Endothelial cell of umbilical vein (primary cell): ENCODE data around the gene GPATCH1. TPM values are rescaled to one million over a fixed set of nuclear protein-coding genes. Genes with fewer than 3 reads are reported as not detected.

Experiments
- BruUV-seq: library from RNA; stranded (reverse); fragments of 400-500 nt; replicated peaks from 2 replicates; lab custom pipeline; 2021; lab: Mats Ljungman, UMichigan
- CTCF ChIA-PET: fragments of 300-600, 350-600 bp; sonication (Branson Sonifier 250); formaldehyde crosslinking; loops from one replicate; lab custom pipeline; 2021; ENCODE audit warnings: antibody characterized with exemption, inconsistent platforms; lab: Charles Lee
- POLR2A ChIA-PET: fragments of 300-600, 350-600 bp; sonication (Branson Sonifier 250); formaldehyde crosslinking; loops from one replicate; lab custom pipeline; 2021; ENCODE audit warnings: antibody characterized with exemption, inconsistent platforms; lab: Charles Lee
- DNase-seq: peaks from one replicate; pipeline ENCODE4 v3.0.0-alpha.2; 2011; ENCODE audit warnings: low read depth, low spot score
- FAIRE-seq: peaks from 2 replicates; lab custom pipeline; 2011; peaks lifted over from hg19 to GRCh38; lab: Jason Lieb, UNC
- H2AFZ ChIP-seq: 2 replicates; pipeline ENCODE4 v1.6.0; 2012; ENCODE audit warnings: low read depth, low read length, control low read depth, inconsistent platforms
- H3K27ac ChIP-seq: 2 replicates; pipeline ENCODE4 v1.5.1; 2011; ENCODE audit warnings: low read depth, mild to moderate bottlenecking, control low read depth, low read length, moderate library complexity; ENCODE audit not compliant: insufficient read depth
- H3K27me3 ChIP-seq, 2 experiments: 2 replicates each; pipeline versions ENCODE4 v1.6.0 to v1.6.1; 2011; ENCODE audit warnings: low read length in 2 of 2, mixed read lengths in 1 of 2; ENCODE audit not compliant: control insufficient read depth in 2 of 2, insufficient read depth in 2 of 2
- H3K36me3 ChIP-seq, 2 experiments: 2 replicates in 1 of 2; 3 replicates in 1 of 2; pipeline ENCODE4 v1.5.1; 2011; ENCODE audit warnings: low read length in 2 of 2, mild to moderate bottlenecking in 1 of 2, moderate library complexity in 1 of 2; ENCODE audit not compliant: control insufficient read depth in 2 of 2, insufficient read depth in 2 of 2; ENCODE audit errors: extremely low read depth in 1 of 2
- H3K4me1 ChIP-seq: 3 replicates; pipeline ENCODE4 v1.5.1; 2011; ENCODE audit warnings: mild to moderate bottlenecking, low read length; ENCODE audit not compliant: control insufficient read depth, insufficient read depth; ENCODE audit errors: extremely low read depth
- H3K4me2 ChIP-seq: 2 replicates; pipeline ENCODE4 v1.6.1; 2011; ENCODE audit warnings: low read length, control low read depth, mixed read lengths; ENCODE audit not compliant: insufficient read depth
- H3K4me3 ChIP-seq, 3 experiments: fragments of 200-600 bp in 1 of 3; sonication (generic), shearing (Covaris generic) in 1 of 3; replicated peaks in 1 of 3; 2 replicates each; pipeline ENCODE4 v1.5.1; 2011 to 2016; ENCODE audit warnings: control low read depth in 3 of 3, low read length in 3 of 3, mild to moderate bottlenecking in 2 of 3, inconsistent platforms in 1 of 3, low read depth in 1 of 3, moderate library complexity in 1 of 3; ENCODE audit not compliant: insufficient read depth in 1 of 3
- H3K79me2 ChIP-seq: 2 replicates; pipeline ENCODE4 v1.6.0; 2012; ENCODE audit warnings: low read length, inconsistent platforms; ENCODE audit not compliant: control insufficient read depth, insufficient read depth
- H3K9ac ChIP-seq: replicated peaks from 2 replicates; pipeline ENCODE3; 2011; ENCODE audit warnings: low read length, control low read depth; ENCODE audit not compliant: insufficient read depth; ENCODE audit errors: extremely low read depth
- H3K9me1 ChIP-seq: replicated peaks from 3 replicates; pipeline ENCODE4 v1.6.0; 2011; ENCODE audit warnings: mild to moderate bottlenecking, low read length; ENCODE audit not compliant: control insufficient read depth, insufficient read depth; ENCODE audit errors: extremely low read depth
- H3K9me3 ChIP-seq: replicated peaks from 2 replicates; pipeline ENCODE4 v1.5.1; 2012; ENCODE audit warnings: low read length, inconsistent platforms; ENCODE audit not compliant: control insufficient read depth, insufficient read depth
- H4K20me1 ChIP-seq: replicated peaks from 2 replicates; pipeline ENCODE3; 2011; ENCODE audit warnings: mild to moderate bottlenecking, low read length; ENCODE audit not compliant: control insufficient read depth, insufficient read depth; ENCODE audit errors: extremely low read depth
- EZH2 ChIP-seq: IDR thresholded peaks from 2 replicates; pipeline ENCODE4 v1.6.1; 2012; ENCODE audit warnings: borderline replicate concordance, low read depth, mild to moderate bottlenecking, moderate library complexity, low read length, inconsistent platforms; ENCODE audit not compliant: severe bottlenecking
- FOS ChIP-seq: IDR thresholded peaks from 2 replicates; pipeline ENCODE4 v1.6.1; 2011; ENCODE audit warnings: mild to moderate bottlenecking, low read length, moderate library complexity, borderline replicate concordance; ENCODE audit not compliant: insufficient read depth
- GATA2 ChIP-seq: IDR thresholded peaks from 2 replicates; pipeline ENCODE4 v1.7.0; 2011; ENCODE audit warnings: low read depth, mild to moderate bottlenecking, moderate library complexity, mixed read lengths, low read length; ENCODE audit not compliant: insufficient read length, insufficient read depth
- JUN ChIP-seq: IDR thresholded peaks from 2 replicates; pipeline ENCODE4 v1.6.1; 2011; ENCODE audit warnings: borderline replicate concordance, low read depth; ENCODE audit not compliant: insufficient read length, insufficient read depth
- MYC ChIP-seq: IDR thresholded peaks from one replicate; pipeline ENCODE4 v1.6.1; 2011; ENCODE audit warnings: mild to moderate bottlenecking, low read depth, low read length
- POLR2A ChIP-seq: IDR thresholded peaks from 2 replicates; pipeline ENCODE4 v1.6.1; 2012; ENCODE audit warnings: low read depth, mild to moderate bottlenecking, control low read depth, low read length
- POLR2AphosphoS5 ChIP-seq: IDR thresholded peaks from 2 replicates; pipeline ENCODE4 v1.6.1; 2012; ENCODE audit warnings: low read depth, mild to moderate bottlenecking, control low read depth, low read length, moderate library complexity; ENCODE audit not compliant: insufficient read depth
- dilution Hi-C: fragments of 300-500 bp; cut with MboI; formaldehyde crosslinking; loops from one replicate; pipeline ENCODE4 v1.15.0; 2019; ENCODE audit warnings: low sequenced_read_pairs; ENCODE audit not compliant: extremely low pct_ligation_motif_present
- intact Hi-C: fragments of 100-400 bp; cut with micrococcal nuclease; formaldehyde crosslinking; loops from one replicate; pipeline ENCODE4 v1.10.0; 2022
- polyA plus RNA-seq, 4 experiments: library from polyadenylated mRNA; depleted of rRNA in 3 of 4; stranded (reverse) in 3 of 4; unstranded in 1 of 4; fragments of >200 nt; gene quantifications; 2 replicates each; pipeline versions ENCODE4 v1.2.1 to v1.2.3, GENCODE V29; 2011 to 2012; ENCODE audit warnings: missing spikeins in 1 of 4
- total RNA-seq: library from RNA; stranded (reverse); gene quantifications from 2 replicates; pipeline ENCODE4 v1.2.3, GENCODE V29; 2021
- TF ChIP-seq, protein P1 (sequence below), 2 donors: IDR thresholded peaks; 1 replicate in 1 of 2; 2 replicates in 1 of 2; pipeline ENCODE4 v1.5.1; 2011; ENCODE audit warnings: low read length in 2 of 2, mild to moderate bottlenecking in 2 of 2, moderate library complexity in 2 of 2, control low read depth in 1 of 2, inconsistent platforms in 1 of 2, low read depth in 1 of 2; ENCODE audit not compliant: insufficient read depth in 1 of 2; ENCODE audit errors: extremely low read depth in 1 of 2
- TF ChIP-seq, protein P2 (sequence below): IDR thresholded peaks from 2 replicates; pipeline ENCODE4 v1.6.1; 2011; ENCODE audit not compliant: insufficient read depth, insufficient read length

The GPATCH1 gene
- total and polyA plus RNA-seq, 2 donors (not counting 3 experiments of a cell fraction or from before 2014, with no cell fraction given): 4.5 to 9.2 TPM

DNA sequence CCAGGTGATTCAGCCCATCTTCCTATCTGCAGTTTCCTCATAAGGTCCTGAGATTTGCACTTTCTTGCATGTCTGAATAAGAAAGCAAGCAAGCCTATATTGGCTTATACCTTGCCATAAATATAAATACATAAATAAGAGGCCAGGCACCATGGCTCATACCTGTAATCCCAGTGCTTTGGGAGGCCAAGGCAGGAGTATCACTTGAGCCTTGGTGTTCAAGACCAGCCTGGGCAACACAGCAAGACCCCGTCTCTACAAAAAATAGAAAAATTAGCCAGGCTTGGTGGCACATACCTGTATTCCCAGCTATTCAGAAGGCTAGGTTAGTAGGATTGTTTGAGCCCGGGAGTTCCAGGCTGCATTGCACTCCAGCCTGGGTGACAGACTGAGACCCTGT lies 5.5 kb upstream of the GPATCH1 start:
- Histone ChIP-seq H3K4me2 (no peak overlapping the region), H4K20me1 (no peaks in the 10 kb centered on the region), H3K4me3 (no peak overlapping the region), H3K9me3 (no peaks in the 10 kb centered on the region), H3K9me1 (no peaks in the 10 kb centered on the region), H3K27me3 (no peaks in the 10 kb centered on the region), H3K36me3 (no peaks in the 10 kb centered on the region), H3K9ac (no peak overlapping the region), H3K4me1 (no peaks in the 10 kb centered on the region), H3K27ac (no peak overlapping the region), H2AFZ (no peak overlapping the region), H3K79me2 (no peaks in the 10 kb centered on the region)
- DNase-seq (no peak), FAIRE-seq (no peak)
- ChIA-PET CTCF (interaction anchor here (1.9 kb wide), 1 partner anchor 99 kb away, joined by 6 read pairs; no protein-coding TSS in a partner anchor), POLR2A (no interaction called here)
- intact Hi-C loops (no loop called here), dilution Hi-C loops (no loop called here)
- TF ChIP-seq POLR2AphosphoS5 (no peak), FOS (no peak), JUN (no peak), GATA2 (no peak), MYC (no peak), POLR2A (no peak), EZH2 (no peak)
- TF ChIP-seq, protein P1, sequence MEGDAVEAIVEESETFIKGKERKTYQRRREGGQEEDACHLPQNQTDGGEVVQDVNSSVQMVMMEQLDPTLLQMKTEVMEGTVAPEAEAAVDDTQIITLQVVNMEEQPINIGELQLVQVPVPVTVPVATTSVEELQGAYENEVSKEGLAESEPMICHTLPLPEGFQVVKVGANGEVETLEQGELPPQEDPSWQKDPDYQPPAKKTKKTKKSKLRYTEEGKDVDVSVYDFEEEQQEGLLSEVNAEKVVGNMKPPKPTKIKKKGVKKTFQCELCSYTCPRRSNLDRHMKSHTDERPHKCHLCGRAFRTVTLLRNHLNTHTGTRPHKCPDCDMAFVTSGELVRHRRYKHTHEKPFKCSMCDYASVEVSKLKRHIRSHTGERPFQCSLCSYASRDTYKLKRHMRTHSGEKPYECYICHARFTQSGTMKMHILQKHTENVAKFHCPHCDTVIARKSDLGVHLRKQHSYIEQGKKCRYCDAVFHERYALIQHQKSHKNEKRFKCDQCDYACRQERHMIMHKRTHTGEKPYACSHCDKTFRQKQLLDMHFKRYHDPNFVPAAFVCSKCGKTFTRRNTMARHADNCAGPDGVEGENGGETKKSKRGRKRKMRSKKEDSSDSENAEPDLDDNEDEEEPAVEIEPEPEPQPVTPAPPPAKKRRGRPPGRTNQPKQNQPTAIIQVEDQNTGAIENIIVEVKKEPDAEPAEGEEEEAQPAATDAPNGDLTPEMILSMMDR (IDR thresholded peaks at IDR 0.05; ENCODE audit: extremely low read depth in 1 of 2, insufficient read depth in 1 of 2, low read depth in 1 of 2, low read length in 2 of 2): no peak
- TF ChIP-seq, protein P2, sequence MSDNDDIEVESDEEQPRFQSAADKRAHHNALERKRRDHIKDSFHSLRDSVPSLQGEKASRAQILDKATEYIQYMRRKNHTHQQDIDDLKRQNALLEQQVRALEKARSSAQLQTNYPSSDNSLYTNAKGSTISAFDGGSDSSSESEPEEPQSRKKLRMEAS: no peak
- BruUV-seq: no TSS peak
